Suppressor macrophage (primary cell): ENCODE results near the gene SCN9A.
A peak's percentile ranks its signal among the peaks of the same experiment; 100 is the strongest.

Experiments
- DNase-seq, 4 experiments: peaks; one replicate each; pipeline ENCODE4 v3.0.0-alpha.2; 2020 to 2022

SCN9A gene

GRCh38 chr2:166167449-166167848, 208.3 kb downstream of the SCN9A start:
- no peak for DNase-seq

- DNase-seq = no peak
Observed at GRCh38 chr2:166163775-166164174, 212.0 kb downstream of the SCN9A start.

- DNase-seq = no peak
Observed at GRCh38 chr2:166158546-166158945, 217.2 kb downstream of the SCN9A start.

- no peak for DNase-seq
Observed at GRCh38 chr2:166157578-166157977, 218.2 kb downstream of the SCN9A start.

- DNase-seq = no peak
Observed at GRCh38 chr2:166156985-166157490, 218.7 kb downstream of the SCN9A start.

- DNase-seq = no peak
Observed at GRCh38 chr2:166155589-166155988, 220.2 kb downstream of the SCN9A start.

- DNase-seq = no peak
Observed at GRCh38 chr2:166154685-166155338, 220.9 kb downstream of the SCN9A start.

GRCh38 chr2:166152064-166152463, 223.7 kb downstream of the SCN9A start:
- no peak for DNase-seq

- DNase-seq = peak in 2 of 4 experiments; percentile 8 to 12
Observed at GRCh38 chr2:166148500-166149400, 227.0 kb downstream of the SCN9A start.

GRCh38 chr2:166147883-166148282, 227.9 kb downstream of the SCN9A start:
- no peak for DNase-seq
